A204.1 (cell line): ENCODE data around the gene BCAP31.
"Not testable (repeated sequence)": the region's sequence is repeated elsewhere in the genome, so short reads cannot be mapped to it uniquely, and the experiment has no call there.

Experiments
- FAIRE-seq: peaks from 2 replicates; lab custom pipeline; 2012; peaks lifted over from hg19 to GRCh38; lab: Jason Lieb, UNC

BCAP31 gene

DNA sequence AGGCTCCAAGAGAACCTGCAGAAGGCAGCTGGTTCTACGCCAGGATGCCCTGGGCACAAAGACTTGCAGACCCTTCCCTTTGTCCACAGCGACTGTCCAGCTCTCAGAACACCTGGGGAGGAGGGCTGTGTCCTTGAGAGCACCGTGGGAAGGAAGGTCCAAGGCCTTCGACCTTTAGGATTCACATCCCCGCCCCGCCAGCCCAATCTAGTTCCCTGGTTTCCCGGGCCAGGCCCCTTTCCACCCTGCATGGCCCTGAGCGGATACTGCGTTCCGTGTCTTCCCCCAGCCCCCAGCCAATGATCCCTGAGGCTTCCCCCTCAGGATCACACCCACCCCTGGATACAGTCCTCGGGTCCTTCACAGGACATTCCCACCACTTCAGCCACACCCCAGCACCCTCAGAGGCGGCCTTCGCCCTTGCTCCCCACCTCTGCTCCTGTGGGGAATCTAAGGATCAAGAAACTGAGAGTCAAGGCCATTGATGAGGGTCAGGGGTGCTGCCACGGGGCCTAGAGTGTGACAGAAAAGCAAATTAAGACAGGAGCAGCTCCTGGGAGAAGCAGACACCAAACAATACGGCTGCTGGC lies 9.6 kb upstream of the BCAP31 start:
- FAIRE-seq, result no peak

DNA sequence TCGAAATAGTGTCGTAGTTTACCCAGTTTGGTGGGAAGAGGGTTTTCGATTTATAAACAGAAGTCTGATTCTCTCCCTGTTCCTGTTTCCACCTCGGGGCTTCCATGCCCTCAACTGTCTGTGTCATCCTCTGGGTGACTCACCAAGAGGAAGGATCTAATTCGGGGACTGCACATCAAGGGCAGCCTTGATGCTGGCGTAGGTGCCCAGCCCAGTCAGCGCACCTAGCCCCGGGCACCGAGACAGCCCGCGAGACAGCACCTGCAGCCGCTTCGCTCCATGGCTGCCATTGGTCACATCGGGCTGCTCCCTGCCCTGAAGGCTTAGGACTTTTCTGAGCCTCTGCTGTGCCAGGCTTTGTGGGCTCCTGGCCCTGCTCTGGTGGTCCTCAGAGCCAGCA lies 8.2 kb upstream of the BCAP31 start:
- FAIRE-seq, result no peak

DNA sequence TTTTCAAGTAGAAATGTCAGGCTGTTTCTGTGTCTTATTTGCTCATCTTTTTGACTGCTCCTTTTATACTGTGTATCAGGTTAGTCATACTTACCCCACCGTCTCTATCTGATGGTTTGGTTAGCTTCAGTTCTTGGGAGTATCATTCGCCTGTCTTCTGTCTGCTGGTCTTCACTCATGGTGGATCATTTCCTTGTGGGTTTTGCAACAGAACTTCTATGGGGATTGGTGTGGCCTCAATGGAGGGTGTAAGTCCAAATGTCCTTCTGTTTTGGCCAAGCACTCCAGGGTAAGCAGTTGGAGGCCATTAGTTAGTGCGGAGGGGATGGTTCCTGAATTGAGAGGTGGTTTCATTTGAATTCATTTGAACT lies 7.6 kb upstream of the BCAP31 start:
- FAIRE-seq, result no peak

DNA sequence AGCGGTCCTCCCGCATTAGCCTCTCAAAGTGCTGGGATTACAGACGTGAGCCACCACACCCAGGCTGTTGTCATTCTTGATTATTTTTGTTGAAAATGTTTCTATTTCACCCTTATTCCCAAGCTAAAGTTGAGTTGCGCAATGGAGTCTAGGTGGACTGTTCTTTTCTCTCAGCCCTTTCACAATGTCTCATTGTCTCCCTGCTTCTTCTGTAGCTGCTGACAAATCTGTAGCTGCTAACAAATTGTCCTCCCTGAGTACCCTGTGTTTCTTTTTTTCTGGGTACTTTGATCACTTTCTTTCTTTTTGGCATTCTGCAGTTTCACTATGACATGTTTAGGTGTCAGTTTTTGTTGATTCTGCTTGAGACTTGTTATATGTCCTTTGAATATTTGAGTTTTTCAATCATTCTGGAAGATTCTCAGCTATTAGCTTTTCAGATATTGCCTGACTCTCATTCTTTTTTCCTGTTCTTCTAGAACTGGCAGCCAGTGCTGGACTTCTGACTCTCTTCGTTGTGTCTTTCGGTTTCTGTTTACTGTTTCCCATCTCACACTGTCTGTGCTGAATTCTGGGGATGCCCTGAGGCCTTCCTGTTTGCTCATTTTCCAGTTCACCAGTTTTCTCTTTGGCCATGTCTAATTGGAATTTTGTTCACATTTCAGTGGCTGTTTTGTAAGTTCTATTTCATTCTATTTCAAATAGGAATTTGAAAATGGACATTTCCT lies 7.1 kb upstream of the BCAP31 start:
- FAIRE-seq, result no peak

DNA sequence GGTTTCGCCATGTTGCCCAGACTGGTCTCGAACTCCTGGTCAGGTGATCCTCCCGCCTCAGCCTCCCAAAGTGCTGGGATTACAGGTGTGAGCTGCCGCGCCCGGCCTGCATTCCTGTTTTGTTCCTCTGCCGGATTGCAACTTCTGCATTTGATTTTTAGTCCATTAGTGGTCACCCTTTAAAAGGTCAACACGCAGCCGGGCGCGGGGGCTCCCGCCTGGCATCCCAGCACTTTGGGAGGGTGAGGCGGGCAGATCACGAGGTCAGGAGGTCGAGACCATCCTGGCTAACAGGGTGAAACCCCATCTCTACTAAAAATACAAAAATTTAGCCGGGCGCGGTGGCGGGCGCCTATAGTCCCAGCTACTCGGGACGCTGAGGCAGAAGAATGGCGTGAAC lies 5.9 kb upstream of the BCAP31 start:
- not testable (repeated sequence) for FAIRE-seq

DNA sequence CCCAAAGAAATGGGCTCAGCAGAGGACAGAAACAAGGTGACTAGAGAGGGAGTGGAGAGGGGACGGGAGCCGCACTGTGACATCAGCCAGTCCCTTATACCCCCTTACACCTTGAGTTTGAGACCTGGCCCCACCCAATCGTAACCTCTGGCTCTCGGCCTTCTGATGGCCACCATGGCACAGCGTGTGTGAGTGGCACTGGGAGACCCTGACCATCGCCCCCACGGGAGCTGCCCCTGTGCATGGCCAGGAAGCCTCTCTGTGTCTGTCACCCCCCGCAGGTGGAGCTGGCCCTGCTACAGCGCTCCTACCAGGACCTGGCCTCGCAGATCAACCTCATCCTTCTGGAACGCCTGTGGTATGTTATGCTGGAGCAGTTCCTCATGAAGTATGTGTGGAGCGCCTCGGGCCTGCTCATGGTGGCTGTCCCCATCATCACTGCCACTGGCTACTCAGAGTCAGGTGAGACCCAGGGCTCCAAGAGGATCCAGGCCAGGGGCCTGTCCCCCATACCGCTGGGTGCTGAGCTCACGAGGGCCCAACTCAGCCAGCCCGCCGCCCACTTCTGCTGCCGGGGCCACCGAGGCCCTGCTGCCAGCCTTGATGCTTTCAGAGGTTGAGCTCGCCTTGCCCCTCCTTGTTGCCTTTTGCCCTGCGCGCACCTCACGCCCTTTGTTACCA lies 4.9 kb upstream of the BCAP31 start:
- no peak for FAIRE-seq

DNA sequence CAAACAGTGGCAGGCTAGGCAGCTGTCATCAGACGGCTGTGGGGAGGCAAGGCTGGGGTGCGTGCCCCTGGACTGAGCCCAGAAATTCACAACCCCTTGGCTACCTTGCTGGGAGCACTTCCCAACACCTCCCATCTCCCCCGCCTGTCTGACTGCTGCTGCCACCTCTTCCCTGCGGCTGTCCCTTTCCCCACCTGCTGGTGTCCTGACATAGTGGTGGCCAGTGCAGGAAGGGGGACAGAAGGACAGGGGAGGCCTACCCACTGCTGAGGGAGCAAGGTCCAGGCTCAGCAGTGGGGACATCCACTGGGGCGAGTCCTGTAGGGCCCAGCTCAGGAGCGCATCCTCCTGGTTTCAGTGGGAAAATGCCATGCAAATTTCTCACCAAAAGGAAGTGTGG lies 3.9 kb upstream of the BCAP31 start:
- no peak for FAIRE-seq

DNA sequence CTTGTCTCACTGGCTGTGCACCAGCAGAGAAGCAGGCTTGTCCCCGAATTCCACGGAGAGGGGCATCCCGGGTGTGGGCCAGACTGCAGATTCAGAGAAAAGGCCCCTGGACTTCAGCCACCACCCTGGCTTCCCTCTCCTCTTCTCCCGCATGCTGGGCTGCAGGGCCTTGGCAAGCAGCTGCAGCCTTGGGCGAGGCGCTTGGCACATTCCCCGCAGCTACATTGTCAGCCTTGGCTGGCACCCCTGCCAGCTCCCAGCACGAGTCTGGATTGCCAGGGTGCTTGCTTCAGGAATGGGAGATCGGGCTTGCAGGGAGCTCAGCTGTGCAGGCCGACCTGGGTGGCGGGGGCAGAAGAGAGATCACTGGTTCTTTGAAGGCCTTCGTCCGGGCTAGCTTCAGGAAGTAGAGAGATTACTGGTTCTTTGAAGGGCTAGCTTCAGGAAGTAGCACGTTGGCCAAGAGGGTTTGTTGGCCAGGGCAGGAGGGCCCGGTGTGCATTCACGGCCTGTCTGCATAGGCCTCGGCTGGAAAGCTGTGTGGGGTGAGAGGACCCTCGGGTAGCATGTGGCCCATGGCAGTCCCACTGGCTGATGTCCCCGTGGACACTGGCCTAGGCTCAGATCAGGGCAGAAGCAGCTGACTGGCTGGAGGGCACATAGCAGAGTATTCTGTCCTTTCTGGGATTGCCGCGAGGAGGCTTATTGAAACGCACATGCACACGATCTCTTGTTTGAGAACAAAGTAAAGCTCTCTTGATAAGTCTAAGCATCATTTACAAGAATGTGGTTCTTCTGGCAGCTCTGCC lies 3.1 kb upstream of the BCAP31 start:
- FAIRE-seq, result no peak

DNA sequence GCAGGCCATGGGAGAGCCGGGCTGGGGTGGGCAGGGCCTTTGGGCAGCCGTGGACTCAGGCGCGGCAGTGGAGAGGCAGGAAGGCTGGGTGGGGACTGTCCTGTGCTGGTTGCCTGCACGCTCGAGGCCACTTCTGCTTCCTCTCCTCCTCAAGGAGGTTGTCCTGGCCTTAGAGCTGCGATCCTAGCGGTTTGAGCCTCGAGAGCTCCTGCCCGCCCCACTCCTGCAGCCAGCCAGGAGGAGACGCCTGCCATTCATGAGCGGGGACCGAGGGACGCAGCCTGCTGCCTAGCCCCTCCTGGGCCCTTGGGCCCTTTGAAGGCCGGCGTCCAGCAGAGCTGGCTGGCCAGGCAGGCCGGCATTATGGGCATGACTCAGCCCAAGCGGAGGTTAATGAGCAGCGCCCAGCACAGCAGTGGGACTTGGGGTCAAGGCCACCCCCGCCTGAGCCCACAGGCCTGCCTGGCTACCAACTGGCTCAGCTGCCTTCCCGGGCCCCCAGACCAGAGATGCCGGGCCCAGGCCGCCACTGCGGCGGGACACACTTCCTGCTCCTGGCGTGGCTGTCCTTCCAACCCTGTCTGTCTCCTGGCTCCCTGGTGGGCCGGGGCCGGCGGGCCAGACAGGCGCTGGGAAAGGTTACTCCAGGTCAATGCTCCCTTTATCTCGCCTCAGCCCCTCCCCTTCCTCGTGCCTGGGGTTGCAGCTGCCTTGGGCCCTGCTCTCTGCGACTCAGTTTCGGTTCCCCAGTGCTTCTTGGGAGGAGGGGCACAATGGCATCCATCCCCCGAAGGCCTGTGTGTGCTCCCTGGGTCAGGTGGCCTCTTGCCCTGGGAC lies 2.3 kb upstream of the BCAP31 start:
- FAIRE-seq, result no peak

DNA sequence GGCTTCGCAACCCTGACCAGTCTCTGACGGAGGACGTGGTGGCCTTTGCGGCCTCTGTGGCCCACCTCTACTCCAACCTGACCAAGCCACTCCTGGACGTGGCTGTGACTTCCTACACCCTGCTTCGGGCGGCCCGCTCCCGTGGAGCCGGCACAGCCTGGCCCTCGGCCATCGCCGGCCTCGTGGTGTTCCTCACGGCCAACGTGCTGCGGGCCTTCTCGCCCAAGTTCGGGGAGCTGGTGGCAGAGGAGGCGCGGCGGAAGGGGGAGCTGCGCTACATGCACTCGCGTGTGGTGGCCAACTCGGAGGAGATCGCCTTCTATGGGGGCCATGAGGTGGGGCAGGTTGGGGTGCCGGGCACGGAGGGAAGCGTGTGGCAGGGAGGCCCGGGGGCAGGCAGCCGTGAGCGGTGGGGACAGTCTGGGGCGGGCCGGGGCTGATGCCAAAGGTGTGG lies 1.7 kb upstream of the BCAP31 start:
- FAIRE-seq, result no peak

DNA sequence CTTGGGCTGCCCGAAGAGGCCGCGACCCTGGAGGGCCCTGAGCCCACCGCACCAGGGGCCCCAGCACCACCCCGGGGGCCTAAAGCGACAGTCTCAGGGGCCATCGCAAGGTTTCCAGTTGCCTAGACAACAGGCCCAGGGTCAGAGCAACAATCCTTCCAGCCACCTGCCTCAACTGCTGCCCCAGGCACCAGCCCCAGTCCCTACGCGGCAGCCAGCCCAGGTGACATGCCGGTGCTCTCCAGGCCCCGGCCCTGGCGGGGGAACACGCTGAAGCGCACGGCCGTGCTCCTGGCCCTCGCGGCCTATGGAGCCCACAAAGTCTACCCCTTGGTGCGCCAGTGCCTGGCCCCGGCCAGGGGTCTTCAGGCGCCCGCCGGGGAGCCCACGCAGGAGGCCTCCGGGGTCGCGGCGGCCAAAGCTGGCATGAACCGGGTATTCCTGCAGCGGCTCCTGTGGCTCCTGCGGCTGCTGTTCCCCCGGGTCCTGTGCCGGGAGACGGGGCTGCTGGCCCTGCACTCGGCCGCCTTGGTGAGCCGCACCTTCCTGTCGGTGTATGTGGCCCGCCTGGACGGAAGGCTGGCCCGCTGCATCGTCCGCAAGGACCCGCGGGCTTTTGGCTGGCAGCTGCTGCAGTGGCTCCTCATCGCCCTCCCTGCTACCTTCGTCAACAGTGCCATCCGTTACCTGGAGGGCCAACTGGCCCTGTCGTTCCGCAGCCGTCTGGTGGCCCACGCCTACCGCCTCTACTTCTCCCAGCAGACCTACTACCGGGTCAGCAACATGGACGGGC lies 1.0 kb upstream of the BCAP31 start:
- no peak for FAIRE-seq

DNA sequence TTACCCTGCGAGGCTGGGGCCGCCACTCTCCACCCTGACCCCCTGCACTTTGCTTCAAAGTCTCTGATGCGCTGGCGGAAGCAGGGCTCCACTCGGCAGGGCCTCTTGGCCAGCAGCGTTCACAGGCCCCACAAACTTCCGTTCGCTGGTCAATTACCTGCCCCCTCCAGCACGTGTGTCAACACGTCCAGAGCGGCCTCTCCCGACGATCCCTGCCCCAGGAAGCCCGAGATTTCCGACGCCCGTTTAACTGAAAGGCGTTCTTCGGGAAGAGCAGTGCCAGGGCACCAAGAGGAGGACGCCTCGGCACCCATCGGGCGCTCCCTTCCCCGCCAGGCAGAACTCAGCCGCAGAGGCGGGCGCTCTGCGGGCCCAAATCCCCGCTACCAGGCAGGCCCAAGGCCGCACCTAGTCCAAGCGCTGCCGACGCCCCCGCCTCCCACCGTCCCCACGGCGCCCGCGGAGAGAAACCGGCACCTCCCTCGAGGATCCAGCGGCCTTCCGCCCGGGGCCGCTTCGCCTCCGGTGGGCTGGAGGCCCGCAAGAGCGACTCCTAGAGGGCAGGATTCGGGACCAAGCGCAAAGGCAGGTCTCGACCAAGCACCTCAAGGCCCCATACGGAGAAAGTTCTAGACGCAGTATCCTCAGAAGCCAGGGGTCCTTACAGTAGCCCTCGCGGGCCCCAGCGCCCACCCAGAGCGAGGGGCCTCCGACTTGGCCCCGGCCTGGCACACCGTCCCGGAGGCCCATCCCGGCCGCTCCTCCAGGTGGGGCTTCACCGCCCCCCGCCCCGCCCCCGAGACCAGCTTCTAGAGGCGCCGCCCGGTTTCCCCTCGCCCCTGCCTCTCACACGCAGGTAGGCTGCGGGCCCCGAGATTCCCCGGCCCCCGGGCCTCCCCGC lies 586 bp downstream of the BCAP31 start:
- FAIRE-seq, result no peak

DNA sequence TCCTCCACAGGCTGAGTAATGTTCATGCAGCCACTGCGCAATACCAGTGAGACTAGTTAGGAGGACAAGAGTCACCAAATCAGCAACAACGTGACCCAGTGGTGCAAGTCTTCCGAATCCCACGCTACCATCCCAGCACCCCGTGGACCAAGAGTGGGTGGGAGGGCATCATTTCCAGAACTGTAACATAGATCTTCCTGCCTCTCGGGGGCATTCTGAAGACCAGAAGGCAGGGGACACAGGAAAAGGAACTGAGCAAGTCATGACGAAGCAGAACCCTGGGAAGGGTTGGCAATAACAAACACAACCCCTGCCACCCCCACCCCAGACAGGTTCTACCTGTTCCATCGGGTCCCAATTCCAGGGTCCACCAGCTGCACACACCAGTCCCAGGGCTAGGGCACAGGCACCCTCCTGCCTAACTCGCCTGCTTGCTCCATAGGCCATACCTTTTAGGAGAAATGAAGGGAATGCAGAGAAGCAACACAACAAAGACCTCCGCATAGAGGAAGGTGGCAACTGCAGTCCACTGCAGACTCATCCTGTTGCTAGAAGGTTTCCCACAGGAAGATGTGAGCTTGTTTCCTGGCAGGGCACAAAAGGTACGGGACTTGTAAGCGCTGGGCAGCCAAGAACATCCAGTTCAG lies 1.4 kb downstream of the BCAP31 start:
- no peak for FAIRE-seq

DNA sequence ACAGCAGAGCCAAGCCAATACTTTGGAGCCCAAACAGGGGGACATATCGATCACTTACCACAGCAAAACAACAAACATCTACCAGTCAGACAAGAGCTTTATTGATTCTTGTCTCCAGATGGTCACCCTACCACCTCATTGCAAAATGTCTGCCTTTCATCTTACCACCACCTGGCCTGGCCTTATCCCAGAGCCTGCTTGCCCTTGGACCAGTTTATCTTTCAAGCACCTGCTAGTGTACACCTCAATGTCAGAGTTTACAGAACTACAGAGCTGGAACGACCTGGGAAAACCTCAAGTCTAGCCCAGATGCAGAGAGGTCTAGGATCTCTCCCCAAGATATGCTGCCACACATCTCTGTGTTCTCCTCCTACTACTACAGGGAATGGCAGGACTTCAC lies 4.5 kb downstream of the BCAP31 start:
- FAIRE-seq, result no peak

DNA sequence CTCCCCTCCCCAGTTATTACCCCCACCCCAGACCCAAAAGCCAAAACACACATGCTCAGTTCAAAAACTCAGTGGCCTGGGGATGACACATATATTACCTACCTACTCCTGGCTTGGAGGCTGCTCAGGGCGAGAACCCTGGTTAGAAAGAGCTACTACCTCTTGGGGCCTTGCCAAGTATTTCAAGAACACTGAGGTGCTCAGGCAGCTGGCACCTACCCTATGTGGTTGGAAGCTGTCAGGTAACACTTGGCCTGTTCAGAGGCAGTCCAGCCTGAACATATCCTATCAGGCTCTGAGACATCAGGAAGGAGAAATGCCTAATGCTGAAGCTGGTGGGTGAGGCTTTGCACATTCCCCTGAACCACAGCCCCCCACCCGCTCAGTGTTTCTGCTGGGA lies 4.9 kb downstream of the BCAP31 start:
- no peak for FAIRE-seq

DNA sequence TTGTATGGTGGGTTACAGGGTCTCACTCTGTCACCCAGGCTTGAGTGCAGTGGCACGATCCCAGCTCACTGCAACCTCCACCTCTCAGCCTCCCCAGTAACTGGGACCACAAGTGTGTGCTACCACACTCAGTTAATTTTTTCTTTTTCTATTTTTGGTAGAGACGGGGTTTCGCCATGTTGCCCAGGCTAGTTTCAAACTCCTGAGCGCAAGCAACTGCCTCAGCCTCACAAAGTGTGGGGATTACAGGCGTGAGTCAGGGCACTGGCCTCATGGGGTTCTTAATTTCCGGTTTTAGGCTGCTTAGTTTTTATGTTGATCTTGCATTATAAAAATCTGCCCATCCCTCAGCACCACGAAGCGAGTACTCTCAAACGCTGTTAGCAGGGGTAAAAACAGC lies 6.7 kb downstream of the BCAP31 start:
- no peak for FAIRE-seq

DNA sequence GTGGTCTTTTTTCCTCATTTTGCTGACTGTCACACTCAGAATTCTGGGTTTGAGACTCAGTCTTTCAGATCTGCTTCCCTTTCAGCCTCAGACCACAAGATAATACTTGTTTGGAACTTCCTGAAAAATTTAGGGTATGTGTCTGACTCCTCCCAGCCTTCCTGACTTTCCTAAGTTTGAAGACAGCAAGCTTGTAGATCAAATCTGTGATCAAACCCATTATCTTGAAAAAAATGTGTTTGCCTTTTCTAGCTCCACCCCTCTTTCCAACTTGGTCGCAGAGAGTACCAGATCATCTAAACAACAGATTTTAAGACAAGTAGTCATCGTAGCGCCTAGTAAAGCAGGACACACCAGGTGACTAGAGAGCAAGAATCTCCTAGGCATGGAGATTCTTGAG lies 9.9 kb downstream of the BCAP31 start:
- FAIRE-seq, result no peak

DNA sequence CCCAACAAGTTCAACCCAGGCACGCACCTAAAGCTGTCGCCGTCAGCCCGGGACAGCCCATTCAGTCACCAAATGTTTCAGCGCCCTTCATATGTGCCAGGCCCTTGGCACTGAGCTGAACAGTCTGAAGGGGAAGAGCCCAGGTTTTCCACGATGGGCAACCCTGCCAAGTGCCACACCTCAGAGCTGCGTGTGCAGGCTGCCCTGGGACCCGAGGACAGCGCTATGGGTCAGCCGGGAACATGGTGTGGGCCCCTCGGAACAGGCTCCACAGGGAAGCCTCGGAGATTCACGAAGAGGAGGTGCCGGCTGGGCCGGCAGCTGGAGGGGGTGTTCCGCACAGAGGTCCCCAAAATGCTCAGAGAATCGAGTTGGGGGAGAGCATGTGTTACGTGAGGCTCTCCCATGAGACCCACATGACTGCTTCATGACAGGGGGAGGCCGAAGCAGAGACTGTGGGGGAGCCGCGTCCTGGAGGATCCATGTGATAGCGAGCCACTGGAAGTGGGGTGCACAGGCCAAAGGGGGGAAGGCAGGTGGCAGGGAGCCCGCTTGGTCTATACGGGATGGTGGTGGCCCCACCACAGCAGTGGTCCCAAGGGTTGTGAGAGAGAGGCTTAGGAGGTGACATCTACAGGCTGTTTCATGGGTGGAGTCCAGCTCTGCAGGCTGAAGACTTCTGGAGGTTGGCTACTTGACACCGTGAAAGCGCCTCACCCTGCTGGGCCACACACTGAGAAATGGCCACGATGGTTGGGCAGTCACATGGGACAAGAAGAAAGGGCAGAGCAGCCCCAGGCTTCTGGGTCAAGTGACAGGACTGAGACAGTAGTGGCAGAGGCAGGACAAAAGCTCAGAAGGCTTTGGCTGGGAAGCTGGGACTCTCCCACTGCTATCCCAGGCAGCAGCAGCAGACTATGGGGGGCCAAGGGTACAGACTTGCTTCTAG lies 14.2 kb downstream of the BCAP31 start:
- FAIRE-seq, result no peak
